Body of pancreas (tissue), 4 donors: ENCODE measurements around the gene LMBRD1. TPM values are rescaled to one million over a fixed set of nuclear protein-coding genes. Genes with fewer than 3 reads are reported as not detected.
"Not testable (repeated sequence)": the region's sequence is repeated elsewhere in the genome, so short reads cannot be mapped to it uniquely, and the experiment has no call there.

Source experiments
- ATAC-seq: fragments of 150-250 bp; one replicate; pipeline ENCODE4 v1.9.1; 2016
- DNase-seq, 4 donors: peaks; one replicate each; pipeline ENCODE4 v3.0.0-alpha.2; 2019
- H3K27ac ChIP-seq, 4 donors: fragments of 200-600 bp; sonication (generic); 1 replicate in 3 of 4; 2 replicates in 1 of 4; pipeline versions ENCODE4 v1.5.1 to v1.6.1; 2016 to 2019; ENCODE audit warnings: mild to moderate bottlenecking in 1 of 4, mixed read lengths in 1 of 4, moderate library complexity in 1 of 4
- H3K27me3 ChIP-seq, 2 donors: fragments of 200-600 bp; sonication (generic); one replicate each; pipeline ENCODE4 v1.6.0; 2016; ENCODE audit warnings: mild to moderate bottlenecking in 1 of 2
- H3K36me3 ChIP-seq, 2 donors: fragments of 200-600 bp; sonication (generic); replicated peaks in 1 of 2; 2 replicates each; pipeline ENCODE4 v1.5.1; 2016; ENCODE audit warnings: low read depth in 2 of 2; ENCODE audit not compliant: insufficient read depth in 1 of 2
- H3K4me1 ChIP-seq: fragments of 200-600 bp; sonication (generic); one replicate; pipeline ENCODE4 v1.6.0; 2016
- H3K4me3 ChIP-seq, 2 donors: fragments of 200-600 bp; sonication (generic); 1 replicate in 1 of 2; 2 replicates in 1 of 2; pipeline ENCODE4 v1.5.1; 2016 to 2019
- H3K9me3 ChIP-seq, 3 donors: fragments of 200-600 bp; sonication (generic); 1 replicate in 2 of 3; 2 replicates in 1 of 3; pipeline ENCODE4 v1.5.1; 2016
- CTCF ChIP-seq, 7 experiments: fragments of 450-650 bp in 4 of 7; fragments of 200-600 bp in 3 of 7; sonication (generic) in 3 of 7; IDR thresholded peaks; one replicate each; pipeline ENCODE4 v1.5.1; 2016 to 2019; ENCODE audit warnings: antibody characterized with exemption in 7 of 7
- POLR2A ChIP-seq, 3 donors: fragments of 450-650 bp; IDR thresholded peaks; one replicate each; pipeline ENCODE4 v1.6.1; 2016; ENCODE audit warnings: antibody characterized with exemption in 3 of 3, mild to moderate bottlenecking in 2 of 3
- WGBS, 2 donors: methylation state at CpG; one replicate each; pipeline ENCODE4 v1.1.5; 2017; 5-methylcytosine and 5-hydroxymethylcytosine counted together
- intact Hi-C: fragments of 100-400 bp; cut with DNase I; formaldehyde crosslinking; loops from one replicate; pipeline ENCODE4 v1.15.1; 2023
- total RNA-seq, 2 donors: library from RNA; depleted of rRNA; stranded (reverse); fragments of >200 nt; gene quantifications; one replicate each; pipeline ENCODE4 v1.1.0, GENCODE V29; 2016

LMBRD1 gene
- total RNA-seq, 2 donors from 2014 or later, result 33.9 to 55.3 TPM

DNA sequence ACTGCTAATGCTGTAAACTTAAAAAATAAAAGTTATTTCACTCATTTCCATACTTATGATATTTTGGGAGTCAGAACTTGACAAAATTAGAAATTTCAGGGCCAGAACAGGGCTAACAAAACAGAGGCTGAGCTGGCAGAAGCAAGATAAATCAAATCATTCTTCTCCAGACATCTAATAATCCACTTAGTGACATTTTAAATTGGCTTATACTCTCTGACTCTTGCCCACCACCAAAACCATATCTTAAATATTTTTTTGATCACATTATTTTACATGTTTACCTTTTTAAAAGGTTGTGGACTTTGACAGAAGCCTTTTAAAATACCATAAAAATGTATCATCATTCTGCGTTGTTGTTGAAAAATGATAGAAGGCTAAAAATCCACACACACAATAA is 116.5 kb downstream of the LMBRD1 start:
- Histone ChIP-seq H3K36me3 (peaks cover 2 to 7% of the 10 kb centered on the region in 2 donors), H3K4me1 (no peaks in the 10 kb centered on the region), H3K27ac (no peak overlapping the region), H3K4me3 (no peak overlapping the region), H3K27me3 (no peaks in the 10 kb centered on the region), H3K9me3 (no peaks in the 10 kb centered on the region)
- TF ChIP-seq POLR2A (IDR thresholded peaks at IDR 0.05) (no peak), CTCF (IDR thresholded peaks at IDR 0.05) (no peak)
- ATAC-seq (no peak), DNase-seq (no peak)
- 96 to 100% methylated on average over 1 of the region's 1 CpG for WGBS, 2 donors
- intact Hi-C loops, result no loop called here

GRCh38 chr6:69673298-69673697 is 123.5 kb downstream of the LMBRD1 start:
- TF ChIP-seq POLR2A (IDR thresholded peaks at IDR 0.05) (no peak), CTCF (IDR thresholded peaks at IDR 0.05) (no peak)
- intact Hi-C loops, result no loop called here
- no peaks in the 10 kb centered on the region for H3K27me3 ChIP-seq
- H3K4me3 ChIP-seq, result no peak overlapping the region
- ATAC-seq (no peak), DNase-seq (no peak)
- no peaks in the 10 kb centered on the region for H3K4me1 ChIP-seq
- H3K9me3 ChIP-seq, result no peaks in the 10 kb centered on the region
- no peak overlapping the region for H3K27ac ChIP-seq
- WGBS, 2 donors, result 51 to 64% methylated on average over 2 of the region's 2 CpGs
- H3K36me3 ChIP-seq, result peaks cover 5 to 13% of the 10 kb centered on the region in 2 donors

- Histone ChIP-seq H3K4me1 (no peaks in the 10 kb centered on the region), H3K27me3 (no peaks in the 10 kb centered on the region), H3K9me3 (no peaks in the 10 kb centered on the region), H3K36me3 (peaks cover 3 to 6% of the 10 kb centered on the region in 2 donors), H3K27ac (no peak overlapping the region), H3K4me3 (no peak overlapping the region)
- no peak for ATAC-seq
- no peak for DNase-seq
- WGBS, 2 donors, result 78 to 82% methylated on average over 4 of the region's 4 CpGs
- TF ChIP-seq POLR2A (IDR thresholded peaks at IDR 0.05) (no peak), CTCF (IDR thresholded peaks at IDR 0.05) (no peak)
- intact Hi-C loops, result no loop called here
Measured at GRCh38 chr6:69668916-69669315, 127.9 kb downstream of the LMBRD1 start.

GRCh38 chr6:69666779-69667178 is 130.0 kb downstream of the LMBRD1 start:
- H3K9me3 ChIP-seq, H3K4me1 ChIP-seq, H3K36me3 ChIP-seq, H3K27ac ChIP-seq, H3K27me3 ChIP-seq, DNase-seq, intact Hi-C loops, ATAC-seq, H3K4me3 ChIP-seq: not testable (repeated sequence)
- 79 to 82% methylated on average over 9 of the region's 9 CpGs for WGBS, 2 donors

DNA sequence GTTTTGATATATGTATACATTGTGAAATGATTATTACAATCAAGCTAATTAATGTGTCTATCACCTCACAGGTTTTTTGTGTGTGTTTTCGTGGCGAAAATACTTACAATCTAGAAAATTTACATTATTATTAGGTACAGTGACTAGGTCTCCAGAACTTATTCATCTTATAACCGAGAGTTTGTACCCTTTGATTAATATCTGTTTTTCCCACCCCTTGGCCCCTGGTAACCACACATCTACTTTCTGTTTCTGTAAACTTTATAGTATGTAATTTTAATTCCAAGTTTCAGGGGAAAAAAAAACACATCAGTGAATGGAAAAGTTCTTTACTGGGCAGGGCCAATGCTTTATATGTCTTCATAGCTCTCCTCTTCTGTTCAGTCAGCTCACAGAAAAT is 131.4 kb downstream of the LMBRD1 start:
- no peak overlapping the region for H3K4me3 ChIP-seq

More for the DNA sequence above, 131.4 kb downstream of the LMBRD1 start:
- WGBS, 2 donors, result 77 to 87% methylated on average over 3 of the region's 3 CpGs
- Histone ChIP-seq H3K27ac (no peak overlapping the region), H3K36me3 (no peaks in the 10 kb centered on the region), H3K4me1 (no peaks in the 10 kb centered on the region), H3K27me3 (no peaks in the 10 kb centered on the region), H3K9me3 (no peaks in the 10 kb centered on the region)
- ATAC-seq (no peak), DNase-seq (no peak)
- TF ChIP-seq CTCF (IDR thresholded peaks at IDR 0.05), result no peak
- no peak for TF ChIP-seq POLR2A (IDR thresholded peaks at IDR 0.05)
- intact Hi-C loops, result no loop called here
